ENCODE measurements around the gene PRIMA1. TPM values are rescaled to one million over a fixed set of nuclear protein-coding genes. Genes with fewer than 3 reads are reported as not detected.

The PRIMA1 gene
- total RNA-seq, 1 donor from 2014 or later: not detected

- H3K27me3 Mint-ChIP-seq (ENCODE audit: low read depth): peaks cover under 1% of the 10 kb centered on the region
- H3K36me3 Mint-ChIP-seq (ENCODE audit: low read depth): peaks cover 1% of the 10 kb centered on the region
- H3K4me3 Mint-ChIP-seq (ENCODE audit: unreplicated experiment): no peak overlapping the region
- no peak for TF ChIP-seq CTCF (IDR thresholded peaks at IDR 0.05)
- H3K27ac Mint-ChIP-seq (ENCODE audit: unreplicated experiment): no peak overlapping the region
- peaks cover 23% of the 10 kb centered on the region for H3K9me3 Mint-ChIP-seq (ENCODE audit: low read depth)
- no peaks in the 10 kb centered on the region for H3K4me1 Mint-ChIP-seq (ENCODE audit: low read depth)
- no peak for DNase-seq (ENCODE audit: low spot score)
Observed at GRCh38 chr14:93701562-93701961, 86.7 kb downstream of the PRIMA1 start.

- H3K9me3 Mint-ChIP-seq (ENCODE audit: low read depth): peaks cover 23% of the 10 kb centered on the region
Observed at GRCh38 chr14:93700928-93701327, 87.4 kb downstream of the PRIMA1 start.

GRCh38 chr14:93693914-93694313 lies 94.4 kb downstream of the PRIMA1 start:
- Mint-ChIP-seq H3K27ac (ENCODE audit: unreplicated experiment) (no peak overlapping the region), H3K36me3 (ENCODE audit: low read depth) (peaks cover 1% of the 10 kb centered on the region), H3K4me3 (ENCODE audit: unreplicated experiment) (no peak overlapping the region), H3K4me1 (ENCODE audit: low read depth) (no peaks in the 10 kb centered on the region), H3K27me3 (ENCODE audit: low read depth) (peaks cover 5% of the 10 kb centered on the region), H3K9me3 (ENCODE audit: low read depth) (peaks cover 9% of the 10 kb centered on the region)
- DNase-seq (ENCODE audit: low spot score): no peak
- TF ChIP-seq CTCF (IDR thresholded peaks at IDR 0.05): no peak

More at GRCh38 chr14:93700928-93701327, 87.4 kb downstream of the PRIMA1 start:
- Mint-ChIP-seq H3K36me3 (ENCODE audit: low read depth) (peaks cover 1% of the 10 kb centered on the region), H3K27ac (ENCODE audit: unreplicated experiment) (no peak overlapping the region), H3K4me1 (ENCODE audit: low read depth) (no peaks in the 10 kb centered on the region), H3K4me3 (ENCODE audit: unreplicated experiment) (no peak overlapping the region), H3K27me3 (ENCODE audit: low read depth) (no peaks in the 10 kb centered on the region)
- no peak for TF ChIP-seq CTCF (IDR thresholded peaks at IDR 0.05)
- DNase-seq (ENCODE audit: low spot score): no peak

GRCh38 chr14:93691042-93691780 lies 97.1 kb downstream of the PRIMA1 start:
- no peaks in the 10 kb centered on the region for H3K4me1 Mint-ChIP-seq (ENCODE audit: low read depth)
- no peaks in the 10 kb centered on the region for H3K9me3 Mint-ChIP-seq (ENCODE audit: low read depth)
- H3K27ac Mint-ChIP-seq (ENCODE audit: unreplicated experiment): no peak overlapping the region
- no peak for TF ChIP-seq CTCF (IDR thresholded peaks at IDR 0.05)
- H3K36me3 Mint-ChIP-seq (ENCODE audit: low read depth): no peaks in the 10 kb centered on the region
- no peak overlapping the region for H3K4me3 Mint-ChIP-seq (ENCODE audit: unreplicated experiment)
- peaks cover 21% of the 10 kb centered on the region for H3K27me3 Mint-ChIP-seq (ENCODE audit: low read depth)
- no peak for DNase-seq (ENCODE audit: low spot score)

DNA sequence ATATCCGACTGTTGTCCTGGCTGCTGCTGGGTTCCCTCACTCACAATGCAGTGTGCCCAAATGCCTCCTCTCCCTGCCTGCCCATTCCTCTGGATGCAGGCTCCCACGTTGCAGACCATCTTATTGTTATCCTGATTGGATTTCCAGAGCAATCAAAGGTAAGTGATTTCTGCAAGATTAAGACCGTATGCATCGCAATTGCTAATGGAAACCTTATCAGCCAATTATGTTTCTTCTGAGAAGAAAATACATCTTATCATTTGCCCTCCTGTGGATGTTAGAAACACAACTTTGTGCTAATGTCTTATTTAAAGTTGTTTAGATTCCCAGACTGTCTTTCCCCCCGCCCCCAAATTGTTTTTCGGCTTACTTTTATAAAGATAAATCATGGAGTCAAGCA lies 98.1 kb downstream of the PRIMA1 start:
- Mint-ChIP-seq H3K27ac (ENCODE audit: unreplicated experiment) (no peak overlapping the region), H3K27me3 (ENCODE audit: low read depth) (peaks cover 24% of the 10 kb centered on the region), H3K4me1 (ENCODE audit: low read depth) (no peaks in the 10 kb centered on the region), H3K36me3 (ENCODE audit: low read depth) (no peaks in the 10 kb centered on the region), H3K9me3 (ENCODE audit: low read depth) (no peaks in the 10 kb centered on the region), H3K4me3 (ENCODE audit: unreplicated experiment) (no peak overlapping the region)
- DNase-seq (ENCODE audit: low spot score): no peak
- no peak for TF ChIP-seq CTCF (IDR thresholded peaks at IDR 0.05)

Measured in chondrocyte (in vitro differentiated cells).